PFSK-1 (cell line): ENCODE data around the gene APLP2.

Experiments
- FOXP2 ChIP-seq: optimal IDR thresholded peaks from 2 replicates; pipeline ENCODE3; 2011; ENCODE audit warnings: borderline replicate concordance, control low read depth, inconsistent platforms; ENCODE audit not compliant: insufficient read depth; ENCODE audit errors: extremely low read length, extremely low read depth
- POLR2AphosphoS5 ChIP-seq: IDR thresholded peaks from 2 replicates; pipeline ENCODE4 v1.6.1; 2012; ENCODE audit warnings: low read depth, mild to moderate bottlenecking, control low read depth, low read length, moderate library complexity
- REST ChIP-seq, 2 experiments: IDR thresholded peaks; 2 replicates each; pipeline versions ENCODE4 v1.6.1 to v1.8.0; 2011 to 2012; ENCODE audit warnings: low read depth in 2 of 2, low read length in 2 of 2, control low read depth in 1 of 2, inconsistent platforms in 1 of 2, mild to moderate bottlenecking in 1 of 2, moderate library complexity in 1 of 2; ENCODE audit not compliant: insufficient read depth in 1 of 2
- SIN3A ChIP-seq: IDR thresholded peaks from 2 replicates; pipeline ENCODE4 v1.6.1; 2012; ENCODE audit warnings: mild to moderate bottlenecking, low read length, moderate library complexity, borderline replicate concordance; ENCODE audit not compliant: insufficient read depth
- TAF1 ChIP-seq: IDR thresholded peaks from 2 replicates; pipeline ENCODE4 v1.6.1; 2012; ENCODE audit warnings: low read length, control low read depth, borderline replicate concordance; ENCODE audit not compliant: insufficient read depth

Gene APLP2

GRCh38 chr11:130034236-130034635 lies 35.5 kb upstream of the APLP2 start:
- no peak for TF ChIP-seq POLR2AphosphoS5
- no peak for TF ChIP-seq REST (IDR thresholded peaks at IDR 0.05; ENCODE audit: insufficient read depth in 1 of 2, low read depth in 2 of 2, low read length in 2 of 2)
- TF ChIP-seq TAF1, result no peak
- no peak for TF ChIP-seq SIN3A
- no peak for TF ChIP-seq FOXP2

- TF ChIP-seq REST (IDR thresholded peaks at IDR 0.05; ENCODE audit: insufficient read depth in 1 of 2, low read depth in 2 of 2, low read length in 2 of 2) (no peak), POLR2AphosphoS5 (no peak), SIN3A (no peak)
These were observed 32.6 kb upstream of the APLP2 start for GRCh38 chr11:130037058-130037457.

GRCh38 chr11:130037881-130038585 lies 31.7 kb upstream of the APLP2 start:
- no peak for TF ChIP-seq TAF1
- TF ChIP-seq SIN3A, result no peak
- TF ChIP-seq POLR2AphosphoS5, result no peak
- TF ChIP-seq FOXP2, result no peak
- TF ChIP-seq REST (IDR thresholded peaks at IDR 0.05; ENCODE audit: insufficient read depth in 1 of 2, low read depth in 2 of 2, low read length in 2 of 2), result no peak

GRCh38 chr11:130040281-130040940 lies 29.3 kb upstream of the APLP2 start:
- TF ChIP-seq REST (IDR thresholded peaks at IDR 0.05; ENCODE audit: insufficient read depth in 1 of 2, low read depth in 2 of 2, low read length in 2 of 2), result no peak
- no peak for TF ChIP-seq FOXP2
- no peak for TF ChIP-seq POLR2AphosphoS5
- no peak for TF ChIP-seq SIN3A
- TF ChIP-seq TAF1, result no peak
